Fibroblast of skin of left quadriceps (primary cell): ENCODE data around the gene FANCC.

Source experiments
- DNase-seq, 2 experiments: peaks; one replicate each; pipeline ENCODE4 v3.0.0-alpha.2; 2013; ENCODE audit warnings: low read depth in 2 of 2

FANCC gene

DNA sequence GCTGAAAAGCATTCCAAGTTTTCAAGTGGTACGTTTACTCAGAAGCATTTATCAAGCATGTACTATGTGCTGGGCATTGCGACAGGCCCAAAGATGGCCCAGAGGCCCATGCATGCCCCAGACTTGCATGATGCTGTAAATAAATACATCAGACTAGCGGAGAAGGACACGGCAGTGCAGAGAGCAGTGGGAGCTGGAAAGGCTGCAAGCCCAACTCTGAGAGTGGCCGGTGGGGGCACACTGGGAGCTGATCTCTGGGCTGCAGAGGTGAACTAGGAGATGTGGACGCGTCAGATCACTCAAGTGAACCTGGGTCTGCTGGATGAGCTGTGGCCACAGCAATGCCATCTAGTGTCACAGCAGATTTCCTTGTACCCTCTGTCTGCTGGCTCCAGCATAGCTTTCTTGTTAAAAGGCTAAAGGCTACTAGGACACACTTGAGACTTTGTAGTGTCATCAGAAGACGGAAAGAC is 246.9 kb downstream of the FANCC start:
- DNase-seq, result no peak

DNA sequence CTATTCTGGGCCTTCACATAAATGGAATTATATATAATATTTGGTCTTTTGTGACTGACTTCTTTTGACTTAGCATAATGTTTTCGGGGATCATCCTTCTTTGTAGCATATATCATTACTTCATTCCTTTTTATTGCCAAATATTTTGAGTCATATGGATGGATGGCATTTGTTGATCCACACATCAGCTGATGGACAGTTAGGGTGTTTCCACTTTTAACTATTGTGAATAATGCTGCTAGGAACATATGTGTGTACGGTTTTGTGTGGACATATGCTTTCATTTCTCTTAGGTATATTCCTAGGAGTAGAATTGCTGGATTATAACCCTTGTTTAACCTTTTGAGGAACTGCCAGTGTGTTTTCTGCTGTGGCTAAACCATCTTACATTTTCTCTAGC is 249.6 kb downstream of the FANCC start:
- no peak for DNase-seq

DNA sequence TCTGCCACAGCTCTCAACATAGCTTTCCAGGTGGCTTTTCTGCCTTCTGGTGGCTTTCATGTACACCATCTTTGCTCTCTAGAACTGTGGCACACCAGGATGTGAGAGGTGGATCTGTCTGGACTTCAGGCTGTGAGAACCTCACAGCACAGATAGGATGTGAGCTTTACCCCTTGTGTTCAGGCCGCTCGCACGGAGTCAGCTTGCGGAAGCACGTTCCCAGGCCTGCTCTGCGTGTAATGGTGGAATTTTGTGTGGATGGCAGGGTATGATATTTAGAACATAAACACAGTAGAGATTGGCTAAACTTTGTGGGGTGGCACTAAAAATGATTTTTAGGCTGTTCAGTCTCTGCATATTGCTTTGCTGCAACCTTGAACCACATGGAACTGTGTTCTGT is 250.5 kb downstream of the FANCC start:
- DNase-seq, result no peak

DNA sequence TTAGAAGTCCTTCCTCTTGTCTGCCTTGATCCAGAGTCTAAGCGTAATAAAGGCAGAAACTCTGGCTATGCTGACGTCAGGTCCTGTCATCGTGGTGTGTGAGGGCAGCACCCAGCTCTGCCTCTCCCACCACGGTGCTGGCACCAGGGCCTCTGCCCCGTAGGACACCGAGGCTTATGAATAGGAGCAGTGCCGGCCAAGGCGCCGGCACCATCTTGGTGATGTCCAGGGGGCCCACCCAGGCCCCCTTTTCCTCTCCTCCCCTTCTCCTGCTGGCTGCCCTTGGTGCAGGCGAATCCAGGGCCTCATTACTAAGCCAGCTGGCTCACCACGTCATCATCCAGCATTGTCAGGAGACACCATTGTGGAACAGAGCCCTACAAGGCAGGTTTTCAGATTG is 252.3 kb downstream of the FANCC start:
- DNase-seq, result no peak

DNA sequence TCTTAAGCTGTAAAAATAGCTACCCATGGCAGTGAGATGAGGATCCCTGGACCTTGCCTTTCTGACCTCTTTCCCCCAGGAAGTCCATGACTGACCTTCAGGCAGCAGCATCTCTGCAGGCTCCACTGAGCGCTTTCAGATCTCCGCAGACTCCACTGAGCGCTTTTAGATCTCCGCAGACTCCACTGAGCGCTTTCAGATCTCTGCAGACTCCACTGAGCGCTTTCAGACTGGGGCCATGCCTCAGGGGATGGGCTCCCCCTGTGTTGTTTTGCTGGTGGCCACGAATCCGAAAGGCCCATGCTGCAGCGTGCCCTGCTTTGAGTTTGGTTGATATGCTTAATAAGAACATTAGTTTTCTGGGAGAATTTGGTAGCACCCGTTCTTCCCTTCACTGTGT is 254.2 kb downstream of the FANCC start:
- no peak for DNase-seq

DNA sequence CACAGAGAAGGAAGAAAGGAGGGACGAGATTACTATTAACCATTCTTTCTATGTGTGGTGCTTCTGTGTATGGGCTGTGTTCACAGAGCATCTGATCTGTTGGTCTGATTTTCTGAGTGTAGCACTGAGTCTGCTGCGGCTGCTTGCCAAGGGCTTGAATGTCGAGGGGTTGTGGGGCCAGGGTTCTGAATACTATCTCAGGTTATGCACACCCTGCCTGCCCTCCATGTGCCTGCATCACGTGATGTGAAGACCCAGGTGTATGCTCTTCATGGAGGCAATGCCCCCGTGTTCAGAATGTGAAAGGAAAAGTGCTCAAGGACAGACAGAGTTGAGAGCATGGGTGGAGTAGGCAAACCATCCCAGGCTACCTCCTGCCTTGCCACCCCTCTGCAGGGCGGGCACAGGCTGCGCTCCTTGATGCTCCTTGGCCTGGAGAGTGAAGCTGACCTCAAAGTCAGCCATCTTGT is 254.9 kb downstream of the FANCC start:
- no peak for DNase-seq

DNA sequence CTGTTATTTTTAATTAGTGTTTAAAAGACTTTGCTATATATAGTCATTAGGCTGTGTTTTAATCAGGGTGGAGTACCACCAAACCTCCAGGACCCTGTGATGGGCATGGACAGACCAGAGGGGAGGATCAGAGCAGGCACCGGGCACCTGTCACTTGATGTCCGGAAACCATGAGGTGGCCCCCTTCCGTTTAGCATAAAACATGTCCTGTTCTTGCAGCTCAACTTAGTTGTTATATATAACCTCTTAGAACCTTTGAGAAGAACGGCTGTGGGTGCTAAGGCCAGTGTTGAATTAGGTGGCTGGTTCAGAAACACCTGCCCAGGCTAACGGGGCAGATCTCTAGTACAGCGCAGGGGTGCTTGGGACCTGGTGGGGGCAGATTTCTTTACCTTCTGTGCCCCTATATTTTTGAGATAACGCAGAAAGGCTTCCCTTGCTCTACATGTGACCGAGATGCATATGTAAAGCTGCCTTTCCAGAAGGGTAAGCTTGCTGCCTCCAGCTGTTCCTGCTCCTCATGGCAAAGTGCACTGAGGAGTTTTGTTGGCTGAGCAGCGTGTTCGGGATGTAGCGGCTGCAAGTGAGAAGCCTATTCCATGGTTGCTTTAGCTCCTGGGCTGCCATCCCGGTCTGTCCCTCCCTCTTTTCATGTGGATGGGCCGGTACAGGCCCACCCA is 255.5 kb downstream of the FANCC start:
- no peak for DNase-seq

DNA sequence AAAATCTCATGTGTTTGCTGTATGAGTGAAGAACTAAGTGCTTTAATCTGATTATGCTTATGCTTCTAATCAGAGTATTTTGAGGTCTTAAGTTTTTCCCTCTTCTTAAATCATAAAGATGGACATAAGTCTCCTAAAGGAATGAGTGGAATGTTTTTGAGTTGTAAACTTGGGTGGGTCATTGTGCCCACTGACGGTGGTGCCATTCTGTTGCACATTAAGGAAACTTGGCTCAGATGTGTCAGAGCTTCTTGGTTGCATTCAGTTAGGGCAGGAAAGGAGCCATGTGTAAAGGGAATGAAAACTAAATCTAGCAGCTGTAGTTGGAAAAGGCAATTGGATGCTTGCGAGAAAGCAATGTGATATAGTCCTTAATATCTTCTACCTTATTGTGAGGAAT is 256.6 kb downstream of the FANCC start:
- no peak for DNase-seq

DNA sequence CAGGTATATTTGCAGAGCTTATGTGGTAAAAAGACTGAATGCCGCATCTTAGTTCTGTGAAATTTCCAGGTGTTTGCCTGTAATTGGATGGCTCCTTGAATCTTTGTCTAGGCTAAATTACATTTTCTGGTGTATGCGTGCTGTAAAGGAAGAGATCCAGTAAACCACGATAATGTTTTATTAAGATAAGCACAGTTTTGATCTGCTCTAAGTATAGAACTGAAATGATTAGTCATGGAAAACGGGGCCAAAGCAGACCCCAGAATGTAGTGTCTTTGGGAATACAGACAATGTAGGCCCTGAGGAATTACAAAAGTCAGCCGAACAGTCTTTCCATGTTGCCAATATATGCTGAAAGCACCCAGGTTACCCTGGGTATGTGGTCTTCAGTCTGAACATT is 257.3 kb downstream of the FANCC start:
- DNase-seq, result no peak

DNA sequence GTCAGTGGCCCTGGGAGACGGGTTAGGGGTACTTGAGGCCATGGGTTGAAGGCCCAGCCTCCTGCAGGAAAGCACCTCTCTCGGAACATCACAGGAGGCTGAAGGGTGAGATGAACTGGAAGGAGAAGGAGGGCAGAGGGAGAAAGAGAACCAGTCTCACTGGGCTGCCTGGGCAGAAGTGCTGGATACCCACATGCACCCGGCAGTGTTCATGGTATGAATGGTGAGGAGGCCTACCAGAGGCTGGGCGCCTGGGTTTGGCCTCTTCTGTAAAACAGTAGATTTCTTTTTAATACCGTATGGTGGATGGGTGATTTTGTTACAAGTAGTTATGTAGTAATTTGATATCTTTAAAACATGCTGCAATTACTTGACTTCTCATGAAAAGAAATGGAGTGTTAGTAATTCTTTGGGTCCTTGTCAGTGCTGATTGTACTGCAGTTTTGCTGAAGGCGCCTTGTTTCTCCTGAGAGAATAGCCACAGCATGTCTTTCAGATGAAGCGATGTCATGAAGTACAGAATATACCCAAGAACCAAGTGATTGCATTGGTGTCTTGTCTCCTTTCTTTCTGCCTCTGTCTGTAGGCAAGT is 258.6 kb downstream of the FANCC start:
- DNase-seq, result no peak

DNA sequence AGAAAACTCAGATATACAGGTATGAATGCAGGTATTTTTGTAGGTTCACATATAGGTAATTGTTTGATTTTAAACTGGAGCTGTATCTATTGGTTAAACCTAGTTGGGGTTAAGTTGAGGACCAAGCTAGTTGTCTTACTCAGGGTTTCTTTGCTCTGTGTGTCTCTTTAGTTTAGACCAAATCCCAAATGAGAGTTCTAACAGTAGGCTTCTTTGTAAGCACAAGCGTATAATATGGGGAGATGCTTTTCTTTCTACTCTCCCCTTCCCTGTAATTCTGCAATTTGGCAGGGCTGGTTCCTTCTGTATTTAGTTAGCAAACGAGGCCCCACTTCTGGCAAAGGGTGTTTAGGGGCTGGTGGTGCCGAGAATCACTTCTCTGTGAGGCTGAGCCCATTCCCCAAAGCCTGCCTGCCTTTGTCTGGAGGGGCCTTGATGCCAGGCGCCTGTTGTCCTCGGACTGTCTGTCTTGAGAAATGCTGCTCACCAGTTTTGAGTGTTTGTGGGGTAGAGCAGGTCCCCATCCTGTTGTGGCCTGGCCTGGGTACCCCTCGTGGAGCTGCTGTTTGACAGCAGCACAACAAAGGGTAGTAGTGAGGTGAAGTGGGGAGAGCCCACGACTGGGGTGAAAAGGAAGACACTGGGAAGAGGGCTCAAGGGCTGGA is 259.3 kb downstream of the FANCC start:
- no peak for DNase-seq

DNA sequence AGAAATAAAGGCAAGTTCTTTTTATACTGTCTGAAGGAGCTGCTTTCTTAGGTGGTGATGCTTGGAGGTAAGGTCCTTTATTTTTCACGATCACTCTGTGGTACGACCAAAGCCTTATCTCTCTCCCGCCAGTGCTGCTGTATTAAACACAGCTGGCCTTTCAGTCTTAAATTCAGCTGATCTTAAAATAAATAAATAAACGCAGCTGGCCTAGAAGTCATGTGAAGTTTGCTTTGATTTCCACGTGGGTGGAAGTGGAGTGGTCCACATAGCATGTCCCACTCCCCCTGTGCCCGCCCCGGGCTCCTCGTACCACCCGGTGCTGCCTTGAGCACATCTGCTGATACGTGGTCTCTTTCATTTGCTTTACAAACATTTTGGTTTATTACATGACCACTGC is 260.4 kb downstream of the FANCC start:
- no peak for DNase-seq

DNA sequence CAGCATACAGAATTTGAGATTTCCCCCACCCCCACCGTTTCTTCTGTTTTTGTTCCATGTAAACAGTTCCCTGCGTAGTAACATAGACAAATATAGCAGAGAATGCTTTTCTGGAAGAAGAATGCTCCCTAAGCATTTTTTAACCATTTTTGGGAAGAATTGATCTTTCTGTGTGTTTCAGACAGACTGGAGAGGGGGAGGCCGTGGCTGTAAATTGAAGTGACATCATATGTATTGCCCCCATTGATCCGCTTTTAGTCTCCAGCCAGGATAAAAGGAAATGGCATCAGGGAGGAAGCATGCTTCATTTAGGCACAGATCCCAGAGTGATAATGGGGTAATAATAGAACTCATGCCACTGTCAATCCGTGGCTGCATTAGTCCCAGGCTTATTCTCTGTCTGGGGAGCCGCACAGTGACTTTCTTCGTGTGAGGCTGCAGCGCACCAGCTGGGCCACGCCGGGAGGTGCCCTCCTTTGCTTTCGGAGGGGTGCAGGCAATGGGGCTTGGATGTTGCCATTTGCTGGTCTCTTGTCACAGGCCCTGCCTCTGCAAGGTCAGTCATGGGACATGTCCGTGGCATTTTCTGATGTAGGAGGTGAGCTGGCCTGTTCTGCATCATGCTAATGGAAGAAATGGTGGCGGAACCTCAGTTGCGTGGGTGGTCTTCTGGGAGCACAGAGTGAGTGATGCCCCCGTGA is 261.5 kb downstream of the FANCC start:
- DNase-seq, result peak; percentile 75 to 77

DNA sequence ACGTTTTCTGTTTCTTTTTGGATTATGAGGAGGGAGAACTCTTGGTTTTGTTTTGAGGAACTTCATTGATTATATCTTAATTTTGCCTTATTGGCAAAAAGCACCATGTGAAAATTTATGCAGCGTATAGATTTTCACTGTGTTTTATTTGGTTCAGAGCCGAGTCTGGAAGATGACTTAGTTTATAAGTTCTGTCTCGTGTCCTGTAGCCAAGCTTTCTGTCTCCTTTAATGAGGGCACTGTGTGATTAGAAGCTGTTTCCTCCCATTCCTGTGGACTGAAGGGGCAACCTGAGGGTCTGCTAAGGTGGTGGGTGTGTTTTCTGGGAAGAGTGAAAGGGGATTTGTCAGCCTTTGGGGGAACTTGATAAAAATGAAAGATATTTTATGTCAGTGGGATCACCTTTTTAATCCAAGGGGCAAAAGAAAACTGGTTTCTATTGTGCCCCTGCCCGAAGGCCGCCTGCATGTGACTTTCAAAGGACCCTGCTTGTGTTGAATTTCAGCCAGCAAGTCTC is 262.1 kb downstream of the FANCC start:
- no peak for DNase-seq

DNA sequence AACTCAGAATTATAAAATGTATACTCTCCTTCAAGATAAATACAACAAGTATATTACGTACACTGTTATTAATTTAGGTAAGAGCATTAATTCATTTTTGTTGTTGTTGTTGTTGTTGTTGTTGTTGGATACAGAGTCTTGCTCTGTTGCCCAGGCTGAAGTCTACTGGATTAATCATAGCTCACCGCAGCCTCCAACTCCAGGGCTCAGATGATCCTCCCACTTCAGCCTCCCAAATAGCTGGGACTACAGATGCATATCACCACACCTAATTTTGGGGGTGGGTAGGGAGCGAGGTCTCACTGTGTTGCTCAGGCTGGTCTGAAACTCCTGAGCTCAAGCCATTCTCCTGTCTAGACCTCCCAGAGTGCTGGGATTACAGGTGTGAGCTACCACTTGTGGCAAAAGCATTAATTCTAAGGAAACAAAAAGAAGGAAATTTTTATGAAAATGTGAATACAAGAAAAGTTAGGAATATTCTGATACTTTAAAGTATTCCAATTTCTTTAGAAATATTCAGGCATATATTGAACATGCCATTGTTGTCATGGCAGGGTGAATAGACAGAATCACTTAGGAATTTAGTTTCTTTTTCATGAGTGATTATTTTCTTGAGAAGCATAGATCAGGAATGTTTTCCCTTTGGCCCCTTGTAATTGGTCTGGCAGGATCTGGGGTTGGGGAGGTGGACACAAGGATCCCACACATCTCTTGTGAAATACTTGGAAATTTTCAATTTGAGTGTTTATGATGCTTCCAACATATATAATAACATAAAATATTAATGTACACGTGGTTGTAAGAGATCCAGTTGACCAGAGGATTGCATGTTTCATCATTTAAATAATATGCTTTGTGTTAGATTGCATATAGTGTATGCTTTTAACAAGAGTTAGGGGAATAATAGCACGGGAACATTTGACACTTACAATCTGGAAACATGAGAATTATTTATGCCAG is 263.6 kb downstream of the FANCC start:
- DNase-seq, result no peak

DNA sequence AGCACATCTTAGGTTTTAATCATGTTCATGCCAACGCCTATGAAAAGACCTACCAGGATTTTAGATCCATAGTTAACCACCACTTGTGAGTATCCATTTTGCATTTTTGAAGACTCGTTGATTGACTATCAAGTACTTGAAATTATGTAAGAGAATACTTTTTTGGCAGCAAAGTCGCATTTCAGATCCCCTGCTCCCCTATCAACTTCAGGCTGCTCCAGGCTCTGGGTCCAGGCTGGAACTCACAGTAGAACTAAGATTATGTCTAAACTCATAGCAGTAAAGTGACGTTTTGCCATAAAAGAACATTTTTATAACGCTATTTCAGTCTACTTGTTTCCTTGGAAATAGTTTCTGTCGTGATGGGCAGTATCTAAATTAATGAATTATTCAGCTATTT is 267.7 kb downstream of the FANCC start:
- DNase-seq, result no peak
